ENCODE data around the gene RBM20. TPM values are rescaled to one million over a fixed set of nuclear protein-coding genes. Genes with fewer than 3 reads are reported as not detected.

Gene RBM20
- polyA plus RNA-seq, 1 donor (not counting 4 experiments of a cell fraction or from before 2014, with no cell fraction given) = 0.01 TPM

DNA sequence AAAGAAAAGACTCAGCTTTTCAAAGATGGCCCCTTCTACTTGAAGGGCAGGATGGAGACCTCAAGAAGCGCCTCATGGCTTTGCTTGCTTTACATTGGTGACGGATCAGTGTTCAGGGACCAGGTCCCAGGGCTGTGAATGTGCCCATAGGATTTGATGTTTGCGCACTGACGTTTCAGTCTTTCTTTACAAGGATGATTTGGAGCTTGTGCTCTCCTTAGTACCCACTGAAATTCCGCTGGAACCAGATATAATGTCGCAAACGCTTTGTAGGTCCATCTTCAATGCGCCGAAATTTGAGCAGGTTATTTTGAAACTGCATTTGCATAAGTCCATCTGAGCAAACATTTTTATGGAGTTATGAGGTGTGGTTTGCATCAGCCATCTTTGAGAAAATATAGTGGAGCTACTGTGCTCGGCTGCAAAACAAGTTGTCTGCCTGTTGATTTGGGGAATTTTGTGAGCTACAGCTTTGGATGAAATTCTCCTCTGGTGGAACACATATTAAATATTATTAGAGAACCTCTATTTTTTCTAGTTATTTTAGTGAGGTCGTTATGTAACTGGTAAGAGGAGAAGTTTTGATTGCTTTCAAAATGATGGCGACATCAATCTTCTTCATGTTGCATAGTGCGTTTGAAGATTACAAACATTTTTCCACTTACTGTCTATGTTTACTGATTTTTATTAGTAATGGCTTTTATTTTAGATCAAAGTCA, 2.4 kb downstream of the RBM20 start:
- no peak overlapping the region for H3K4me2 ChIP-seq (ENCODE audit: control insufficient read depth, extremely low read depth, insufficient read depth, low read depth, low read length)

DNA sequence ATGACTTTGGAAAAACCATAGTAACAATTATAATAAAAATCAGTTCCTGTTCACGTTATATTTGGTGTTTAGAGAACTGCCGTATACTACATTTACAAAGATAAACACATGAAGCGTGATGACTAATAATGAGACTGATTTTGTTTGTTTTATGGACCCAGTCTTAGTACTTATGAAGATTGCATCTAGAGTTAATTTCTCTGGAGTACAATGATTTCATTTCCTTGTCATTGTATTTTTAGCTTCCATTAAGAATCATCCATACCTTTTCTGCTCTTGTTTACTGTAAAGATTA, 2.9 kb downstream of the RBM20 start:
- DNase-seq (ENCODE audit: low read depth, low spot score) = no peak
- no peak for FAIRE-seq
- Histone ChIP-seq H3K9me3 (ENCODE audit: control insufficient read depth, low read depth, low read length) (no peaks in the 10 kb centered on the region), H3K79me2 (ENCODE audit: control insufficient read depth, insufficient read depth, low read length) (no peaks in the 10 kb centered on the region), H4K20me1 (ENCODE audit: control insufficient read depth, extremely low read depth, insufficient read depth, low read length) (no peaks in the 10 kb centered on the region), H3K4me3 (ENCODE audit: control insufficient read depth in 2 of 3, extremely low read depth in 1 of 3, insufficient read depth in 2 of 3, low read depth in 1 of 3, low read length in 3 of 3) (no peak overlapping the region), H3K9me1 (ENCODE audit: control insufficient read depth, extremely low read depth, insufficient read depth, low read length) (no peaks in the 10 kb centered on the region), H3K27ac (ENCODE audit: control insufficient read depth, insufficient read depth, low read length) (no peak overlapping the region), H2AFZ (ENCODE audit: control insufficient read depth, low read length) (no peak overlapping the region), H3K4me1 (ENCODE audit: control insufficient read depth, extremely low read depth, insufficient read depth, low read length) (no peaks in the 10 kb centered on the region), H3K9ac (ENCODE audit: control insufficient read depth, extremely low read depth, insufficient read depth, low read length) (no peak overlapping the region), H3K27me3 (ENCODE audit: control insufficient read depth, extremely low read depth, insufficient read depth, low read length) (peaks cover 34% of the 10 kb centered on the region), H3K36me3 (ENCODE audit: control insufficient read depth in 2 of 2, extremely low read depth in 1 of 2, insufficient read depth in 2 of 2, low read length in 2 of 2) (no peaks in the 10 kb centered on the region), H3K4me2 (ENCODE audit: control insufficient read depth, extremely low read depth, insufficient read depth, low read depth, low read length) (no peak overlapping the region)
- no peak for TF ChIP-seq CTCF (optimal IDR thresholded peaks at IDR 0.05 in 1 of 3, IDR thresholded peaks at IDR 0.05 in 1 of 3, conservative IDR thresholded peaks at IDR 0.05 in 1 of 3; ENCODE audit: extremely low read depth in 1 of 3, insufficient read depth in 2 of 3, low read length in 3 of 3)
- TF ChIP-seq EZH2 (IDR thresholded peaks at IDR 0.05; ENCODE audit: low read length) = no peak
- dilution Hi-C loops (cut with MboI; ENCODE audit: extremely low pct_ligation_motif_present, low sequenced_read_pairs) = no loop called here

More for the DNA sequence above, 2.4 kb downstream of the RBM20 start:
- TF ChIP-seq CTCF (optimal IDR thresholded peaks at IDR 0.05 in 1 of 3, IDR thresholded peaks at IDR 0.05 in 1 of 3, conservative IDR thresholded peaks at IDR 0.05 in 1 of 3; ENCODE audit: extremely low read depth in 1 of 3, insufficient read depth in 2 of 3, low read length in 3 of 3) (no peak), EZH2 (IDR thresholded peaks at IDR 0.05; ENCODE audit: low read length) (no peak)
- no peak overlapping the region for H3K27ac ChIP-seq (ENCODE audit: control insufficient read depth, insufficient read depth, low read length)
- H3K79me2 ChIP-seq (ENCODE audit: control insufficient read depth, insufficient read depth, low read length) = no peaks in the 10 kb centered on the region
- FAIRE-seq (no peak), DNase-seq (ENCODE audit: low read depth, low spot score) (no peak)
- H3K27me3 ChIP-seq (ENCODE audit: control insufficient read depth, extremely low read depth, insufficient read depth, low read length) = peaks cover 34% of the 10 kb centered on the region
- no peak overlapping the region for H2AFZ ChIP-seq (ENCODE audit: control insufficient read depth, low read length)
- no peak overlapping the region for H3K4me3 ChIP-seq (ENCODE audit: control insufficient read depth in 2 of 3, extremely low read depth in 1 of 3, insufficient read depth in 2 of 3, low read depth in 1 of 3, low read length in 3 of 3)
- no peaks in the 10 kb centered on the region for H4K20me1 ChIP-seq (ENCODE audit: control insufficient read depth, extremely low read depth, insufficient read depth, low read length)
- H3K4me1 ChIP-seq (ENCODE audit: control insufficient read depth, extremely low read depth, insufficient read depth, low read length) = no peaks in the 10 kb centered on the region
- no peak overlapping the region for H3K9ac ChIP-seq (ENCODE audit: control insufficient read depth, extremely low read depth, insufficient read depth, low read length)
- H3K9me1 ChIP-seq (ENCODE audit: control insufficient read depth, extremely low read depth, insufficient read depth, low read length) = no peaks in the 10 kb centered on the region
- dilution Hi-C loops (cut with MboI; ENCODE audit: extremely low pct_ligation_motif_present, low sequenced_read_pairs) = no loop called here
- H3K36me3 ChIP-seq (ENCODE audit: control insufficient read depth in 2 of 2, extremely low read depth in 1 of 2, insufficient read depth in 2 of 2, low read length in 2 of 2) = no peaks in the 10 kb centered on the region
- no peaks in the 10 kb centered on the region for H3K9me3 ChIP-seq (ENCODE audit: control insufficient read depth, low read depth, low read length)

All from keratinocyte (primary cell).